Activated T-helper 17 cell treated with anti-CD3 and anti-CD28 coated beads, Interleukin-2, amount 50 U/mL, for 72 hours (primary cell): Measurements from ENCODE around the gene RAE1. TPM values are rescaled to one million over a fixed set of nuclear protein-coding genes. Genes with fewer than 3 reads are reported as not detected.
A peak's percentile ranks its signal among the peaks of the same experiment; 100 is the strongest.

Source experiments
- ATAC-seq: fragments of 150-1000 bp; cut with Tn5 transposase; replicated peaks from 2 replicates; pipeline ENCODE4 v1.10.0; 2021; ENCODE audit warnings: mild to moderate bottlenecking, moderate library complexity
- H3K27ac Mint-ChIP-seq: one replicate; pipeline ENCODE4 v1.8.0; 2022; ENCODE audit warnings: mixed read lengths
- H3K27me3 Mint-ChIP-seq: one replicate; pipeline ENCODE4 v1.8.0; 2022; ENCODE audit warnings: mixed read lengths
- H3K36me3 Mint-ChIP-seq: one replicate; pipeline ENCODE4 v1.8.0; 2022; ENCODE audit warnings: low read depth, mild to moderate bottlenecking, mixed read lengths
- H3K4me1 Mint-ChIP-seq: one replicate; pipeline ENCODE4 v1.8.0; 2022; ENCODE audit warnings: mixed read lengths
- H3K4me3 Mint-ChIP-seq: one replicate; pipeline ENCODE4 v1.8.0; 2022; ENCODE audit warnings: mild to moderate bottlenecking, mixed read lengths
- H3K9me3 Mint-ChIP-seq: one replicate; pipeline ENCODE4 v1.8.0; 2022; ENCODE audit warnings: mixed read lengths
- total RNA-seq, 2 donors: library from RNA; stranded (reverse); gene quantifications; one replicate each; pipeline ENCODE4 v1.2.3, GENCODE V29; 2022

Gene RAE1
- total RNA-seq, 2 donors from 2014 or later = 48.3 to 79.7 TPM

- no peak overlapping the region for H3K4me3 Mint-ChIP-seq
- no peaks in the 10 kb centered on the region for H3K9me3 Mint-ChIP-seq
- H3K4me1 Mint-ChIP-seq = no peaks in the 10 kb centered on the region
- peaks cover 36% of the 10 kb centered on the region for H3K27me3 Mint-ChIP-seq
- H3K36me3 Mint-ChIP-seq = no peaks in the 10 kb centered on the region
- no peak for ATAC-seq
- no peak overlapping the region for H3K27ac Mint-ChIP-seq
Measured at GRCh38 chr20:57317789-57318371, 33.2 kb upstream of the RAE1 start.

DNA sequence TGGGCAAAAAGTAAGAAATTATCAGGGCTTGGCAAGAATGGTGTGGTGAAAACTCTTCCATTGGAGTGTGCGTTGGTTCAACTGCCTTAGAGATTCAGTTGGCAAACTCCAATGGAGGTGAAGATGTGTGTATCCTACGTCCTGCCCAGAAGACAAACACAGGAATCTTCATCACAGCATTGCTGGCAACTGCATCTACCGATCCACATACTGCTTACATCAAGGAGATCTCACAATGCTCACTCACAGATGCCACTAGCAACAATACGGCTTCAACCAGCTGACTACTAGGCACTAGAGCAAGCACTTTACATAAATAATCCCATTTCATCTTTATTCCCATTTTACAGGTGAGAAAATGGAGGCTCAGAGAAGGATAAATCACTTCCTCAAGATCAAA lies 31.5 kb upstream of the RAE1 start:
- Mint-ChIP-seq H3K9me3 (no peaks in the 10 kb centered on the region), H3K36me3 (no peaks in the 10 kb centered on the region), H3K4me3 (no peak overlapping the region), H3K4me1 (no peaks in the 10 kb centered on the region), H3K27me3 (peaks cover 43% of the 10 kb centered on the region), H3K27ac (no peak overlapping the region)
- no peak for ATAC-seq

DNA sequence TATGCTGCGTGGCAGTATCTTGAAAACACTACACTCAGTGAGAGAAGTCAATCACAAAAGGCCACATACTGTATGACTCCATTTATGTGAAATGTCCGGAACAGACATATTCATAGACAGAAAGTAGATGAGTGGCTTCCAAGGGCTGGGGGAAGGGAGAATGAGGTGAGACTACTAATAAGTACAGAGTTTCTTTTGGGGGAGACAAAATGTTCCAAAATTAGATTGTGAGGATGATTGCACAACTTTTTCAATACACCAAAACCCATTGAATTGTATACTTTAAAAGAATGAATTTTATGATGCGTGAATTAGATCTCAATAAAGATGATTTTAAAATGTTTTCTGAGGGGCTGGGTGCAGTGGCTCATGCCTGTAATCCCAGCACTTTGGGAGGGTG lies 30.7 kb upstream of the RAE1 start:
- no peak overlapping the region for H3K4me3 Mint-ChIP-seq
- ATAC-seq = no peak
- peaks cover 48% of the 10 kb centered on the region for H3K27me3 Mint-ChIP-seq
- peaks cover 7% of the 10 kb centered on the region for H3K9me3 Mint-ChIP-seq
- H3K4me1 Mint-ChIP-seq = no peaks in the 10 kb centered on the region
- no peak overlapping the region for H3K27ac Mint-ChIP-seq
- no peaks in the 10 kb centered on the region for H3K36me3 Mint-ChIP-seq

- Mint-ChIP-seq H3K9me3 (peaks cover 7% of the 10 kb centered on the region), H3K27ac (no peak overlapping the region), H3K27me3 (peaks cover 44% of the 10 kb centered on the region)
Measured at GRCh38 chr20:57321142-57321541, 29.9 kb upstream of the RAE1 start.

GRCh38 chr20:57322476-57322875 lies 28.6 kb upstream of the RAE1 start:
- peaks cover 7% of the 10 kb centered on the region for H3K9me3 Mint-ChIP-seq
- no peak for ATAC-seq
- no peak overlapping the region for H3K27ac Mint-ChIP-seq
- H3K27me3 Mint-ChIP-seq = peaks cover 48% of the 10 kb centered on the region
- H3K4me3 Mint-ChIP-seq = no peak overlapping the region
- H3K4me1 Mint-ChIP-seq = no peaks in the 10 kb centered on the region
- no peaks in the 10 kb centered on the region for H3K36me3 Mint-ChIP-seq

More at GRCh38 chr20:57321142-57321541, 29.9 kb upstream of the RAE1 start:
- no peak for ATAC-seq
- Mint-ChIP-seq H3K36me3 (no peaks in the 10 kb centered on the region), H3K4me3 (no peak overlapping the region), H3K4me1 (no peaks in the 10 kb centered on the region)

DNA sequence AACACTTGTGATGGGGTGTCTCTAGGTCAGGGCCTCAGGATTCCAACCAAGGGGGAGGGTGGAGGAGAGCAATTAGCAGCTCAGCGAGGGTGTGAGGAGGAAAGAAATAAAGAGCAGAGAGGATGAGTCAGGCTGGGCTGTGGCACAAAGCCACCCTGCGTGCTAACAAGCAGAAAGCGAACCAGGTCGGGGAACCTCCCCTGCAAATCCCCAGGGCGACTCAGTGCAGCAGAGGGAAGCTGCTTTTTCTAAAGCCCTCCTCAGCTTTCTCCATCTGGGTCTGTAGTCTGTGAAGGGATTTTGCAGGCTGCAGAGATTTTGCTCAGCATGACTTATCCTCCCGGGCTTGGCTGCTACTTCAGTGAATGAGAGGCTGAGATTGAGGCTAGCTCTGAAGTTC lies 28.0 kb upstream of the RAE1 start:
- Mint-ChIP-seq H3K27me3 (peaks cover 51% of the 10 kb centered on the region), H3K36me3 (no peaks in the 10 kb centered on the region), H3K4me1 (no peaks in the 10 kb centered on the region), H3K9me3 (peaks cover 7% of the 10 kb centered on the region), H3K4me3 (no peak overlapping the region), H3K27ac (no peak overlapping the region)
- ATAC-seq = peak; percentile 52

GRCh38 chr20:57325632-57326356 lies 25.3 kb upstream of the RAE1 start:
- Mint-ChIP-seq H3K27me3 (peaks cover 40% of the 10 kb centered on the region), H3K4me1 (no peaks in the 10 kb centered on the region), H3K27ac (no peak overlapping the region), H3K36me3 (no peaks in the 10 kb centered on the region), H3K9me3 (peaks cover 7% of the 10 kb centered on the region), H3K4me3 (no peak overlapping the region)
- ATAC-seq = no peak

GRCh38 chr20:57326667-57327455 lies 24.2 kb upstream of the RAE1 start:
- peaks cover 7% of the 10 kb centered on the region for H3K9me3 Mint-ChIP-seq
- H3K27me3 Mint-ChIP-seq = peaks cover 41% of the 10 kb centered on the region
- H3K4me3 Mint-ChIP-seq = no peak overlapping the region
- ATAC-seq = no peak
- H3K4me1 Mint-ChIP-seq = no peaks in the 10 kb centered on the region
- no peaks in the 10 kb centered on the region for H3K36me3 Mint-ChIP-seq
- H3K27ac Mint-ChIP-seq = no peak overlapping the region

- H3K27me3 Mint-ChIP-seq = peaks cover 38% of the 10 kb centered on the region
- peaks cover 7% of the 10 kb centered on the region for H3K9me3 Mint-ChIP-seq
- H3K4me1 Mint-ChIP-seq = no peaks in the 10 kb centered on the region
- ATAC-seq = no peak
- no peak overlapping the region for H3K4me3 Mint-ChIP-seq
- H3K36me3 Mint-ChIP-seq = no peaks in the 10 kb centered on the region
- H3K27ac Mint-ChIP-seq = no peak overlapping the region
Measured at GRCh38 chr20:57327820-57328219, 23.2 kb upstream of the RAE1 start.

DNA sequence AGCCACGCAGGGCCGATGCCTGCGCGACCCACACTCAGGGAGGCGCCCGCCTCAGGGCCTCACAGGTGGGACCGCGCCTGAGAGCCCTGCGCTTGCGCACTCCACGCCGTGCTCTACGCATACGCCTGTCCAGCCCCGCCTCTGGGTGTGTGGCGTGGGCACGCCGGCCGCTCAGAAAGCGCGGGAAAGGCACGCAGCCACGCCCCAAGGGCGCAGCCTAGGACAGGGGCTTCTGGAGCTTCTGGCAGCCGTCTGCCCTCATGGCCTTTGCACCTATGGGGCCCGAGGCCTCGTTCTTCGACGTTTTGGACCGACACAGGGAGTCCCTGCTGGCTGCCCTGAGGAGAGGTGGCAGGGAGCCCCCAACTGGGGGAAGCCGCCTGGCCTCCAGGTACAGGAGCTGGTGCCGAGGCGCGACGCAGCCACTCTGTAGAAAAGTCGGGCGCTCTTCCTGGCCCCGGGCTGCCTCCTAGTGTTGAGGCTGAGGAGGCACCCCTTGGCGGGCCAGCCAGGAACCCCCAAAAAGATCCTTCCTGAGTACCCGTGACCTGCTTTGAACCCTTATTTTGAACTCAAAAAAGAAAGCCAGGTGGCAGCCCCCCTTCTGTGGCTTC lies 21.3 kb upstream of the RAE1 start, which contains the start of gene SPO11:
TSS of gene SPO11 (plus strand) at position 196 of the 614 bp plus-strand sequence. CDS start at position 261, 65 bp downstream.
- peaks cover 6% of the 10 kb centered on the region for H3K9me3 Mint-ChIP-seq
- no peak for ATAC-seq
- peaks cover 34% of the 10 kb centered on the region for H3K27me3 Mint-ChIP-seq
- H3K4me3 Mint-ChIP-seq = no peak within 1 kb of the TSS
- no peaks in the 10 kb centered on the region for H3K36me3 Mint-ChIP-seq
- no peak within 1 kb of the TSS for H3K27ac Mint-ChIP-seq
- no peaks in the 10 kb centered on the region for H3K4me1 Mint-ChIP-seq

DNA sequence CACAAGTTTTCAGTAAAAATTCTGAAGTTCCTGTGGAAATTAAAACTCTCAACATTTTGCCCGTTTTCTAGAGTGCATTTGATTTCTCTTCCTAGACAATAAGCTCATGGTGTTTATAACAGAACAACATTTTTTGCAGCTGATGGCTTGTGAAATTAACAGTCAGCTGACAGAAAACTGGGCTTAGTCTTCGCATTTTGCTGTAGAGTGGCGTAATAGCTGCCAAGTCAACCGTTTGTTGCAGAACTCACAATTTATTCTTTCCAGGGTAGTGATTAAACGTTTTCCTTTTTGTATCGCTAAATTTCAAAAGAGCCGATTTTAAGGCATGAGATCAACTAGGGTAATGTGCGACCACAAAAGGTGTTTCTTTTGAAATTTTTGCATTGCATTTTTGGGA lies 20.1 kb upstream of the RAE1 start:
- Mint-ChIP-seq H3K36me3 (no peaks in the 10 kb centered on the region), H3K27ac (no peak overlapping the region), H3K27me3 (peaks cover 27% of the 10 kb centered on the region), H3K4me3 (no peak overlapping the region), H3K4me1 (no peaks in the 10 kb centered on the region), H3K9me3 (no peaks in the 10 kb centered on the region)
- ATAC-seq = no peak

DNA sequence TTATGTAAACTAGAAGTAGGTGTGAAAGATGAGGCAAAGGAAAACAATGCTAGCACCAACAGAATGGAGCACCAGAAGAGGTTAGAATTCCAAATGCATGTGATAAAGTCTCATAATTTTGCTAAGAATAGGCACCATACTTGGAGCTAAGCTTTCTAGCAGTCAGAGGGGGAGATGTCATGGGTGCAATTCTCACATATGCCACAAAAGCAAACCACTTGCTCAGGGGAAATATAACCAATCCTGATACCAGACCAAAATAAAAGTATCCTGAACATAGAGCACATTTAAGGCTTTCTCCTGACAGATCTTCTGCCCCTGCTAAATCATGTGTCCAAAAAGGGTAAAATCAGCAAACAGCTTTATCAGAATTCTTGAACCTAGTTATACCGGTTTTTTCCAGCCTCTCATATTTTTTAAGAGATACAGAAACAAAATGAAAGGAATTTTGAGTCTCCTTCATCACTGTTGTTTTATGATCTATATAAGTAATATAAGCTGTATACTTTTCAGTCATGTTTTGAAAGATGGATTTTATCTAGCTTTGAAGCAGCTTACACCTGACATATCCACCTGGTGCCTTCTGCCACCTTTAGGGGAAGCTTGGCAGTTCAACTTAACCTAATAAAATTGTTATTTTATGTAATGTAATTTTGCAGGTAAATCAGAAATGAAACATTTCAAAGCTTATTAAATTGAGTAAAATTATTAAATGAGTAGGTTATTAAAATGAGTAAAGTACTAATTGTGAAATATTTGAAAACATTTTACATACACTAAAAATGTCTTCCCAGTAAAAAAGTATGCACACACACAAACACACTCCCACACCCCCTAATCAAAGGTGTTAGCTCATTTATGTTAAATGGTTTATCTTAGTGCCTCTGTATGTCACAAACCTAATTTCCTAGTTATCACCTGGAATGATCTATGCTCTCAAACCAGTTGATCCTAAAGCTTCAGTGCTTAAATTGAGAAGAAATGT lies 18.7 kb upstream of the RAE1 start:
- Mint-ChIP-seq H3K36me3 (no peaks in the 10 kb centered on the region), H3K27me3 (peaks cover 34% of the 10 kb centered on the region), H3K4me1 (no peaks in the 10 kb centered on the region), H3K4me3 (no peak overlapping the region), H3K27ac (no peak overlapping the region), H3K9me3 (no peaks in the 10 kb centered on the region)
- ATAC-seq = no peak

- Mint-ChIP-seq H3K36me3 (no peaks in the 10 kb centered on the region), H3K4me1 (no peaks in the 10 kb centered on the region), H3K4me3 (no peak overlapping the region), H3K9me3 (no peaks in the 10 kb centered on the region), H3K27me3 (peaks cover 29% of the 10 kb centered on the region), H3K27ac (no peak overlapping the region)
- ATAC-seq = no peak
Measured at GRCh38 chr20:57335392-57335791, 15.7 kb upstream of the RAE1 start.
